IMR-90 (cell line): ENCODE measurements around the gene IGF2R. TPM values are rescaled to one million over a fixed set of nuclear protein-coding genes. Genes with fewer than 3 reads are reported as not detected.

Experiments
- ATAC-seq: fragments of 200-7000 bp; cut with Tn5 transposase; 2 replicates; pipeline ENCODE4 v1.9.1; 2020; ENCODE audit warnings: low read depth, mild to moderate bottlenecking, moderate library complexity
- BruUV-seq: library from RNA; stranded (reverse); fragments of 400-500 nt; replicated peaks from 2 replicates; lab custom pipeline; 2021; lab: Mats Ljungman, UMichigan
- CTCF ChIA-PET: fragments of 300-600 bp; formaldehyde crosslinking; extraction: SDS; loops from one replicate; lab custom pipeline; 2021; ENCODE audit warnings: antibody characterized with exemption; lab: Yijun Ruan, JAX
- POLR2A ChIA-PET: fragments of 300-600 bp; sonication (Branson Sonifier 250); formaldehyde crosslinking; loops from one replicate; lab custom pipeline; 2022; ENCODE audit warnings: antibody characterized with exemption; ENCODE audit not compliant: unreplicated experiment; lab: Charles Lee
- DNase-seq: peaks from one replicate; pipeline ENCODE4 v3.0.0; 2013
- H2AFZ ChIP-seq: replicated peaks from 2 replicates; pipeline ENCODE3; 2013; ENCODE audit warnings: low read length, mild to moderate bottlenecking; ENCODE audit not compliant: poor library complexity
- H2AK5ac ChIP-seq: 2 replicates; pipeline ENCODE4 v1.6.1; 2013; ENCODE audit warnings: low read depth, low read length, inconsistent platforms
- H2AK9ac ChIP-seq: replicated peaks from 2 replicates; pipeline ENCODE3; 2013; ENCODE audit warnings: mild to moderate bottlenecking, low read depth, low read length, moderate library complexity; ENCODE audit not compliant: poor library complexity
- H2BK120ac ChIP-seq: 2 replicates; pipeline ENCODE4 v1.6.1; 2013; ENCODE audit warnings: low read depth, low read length, inconsistent platforms
- H2BK15ac ChIP-seq: 3 replicates; pipeline ENCODE4 v1.6.1; 2013; ENCODE audit warnings: low read depth, low read length, inconsistent platforms
- H2BK20ac ChIP-seq: 2 replicates; pipeline ENCODE4 v1.6.1; 2013; ENCODE audit warnings: low read depth, mild to moderate bottlenecking, inconsistent platforms, low read length, moderate library complexity
- H2BK5ac ChIP-seq: 2 replicates; pipeline ENCODE4 v1.6.1; 2013; ENCODE audit warnings: mild to moderate bottlenecking, low read depth, low read length, inconsistent platforms; ENCODE audit not compliant: poor library complexity, severe bottlenecking
- H3K14ac ChIP-seq: replicated peaks from 2 replicates; pipeline ENCODE4 v1.6.1; 2013; ENCODE audit warnings: low read depth, low read length, inconsistent platforms
- H3K18ac ChIP-seq: 2 replicates; pipeline ENCODE4 v1.6.1; 2013; ENCODE audit warnings: low read depth, low read length, control low read depth
- H3K23ac ChIP-seq: 2 replicates; pipeline ENCODE4 v1.6.1; 2013; ENCODE audit warnings: low read depth, low read length, inconsistent platforms
- H3K27ac ChIP-seq: 2 replicates; pipeline ENCODE4 v1.5.1; 2013; ENCODE audit warnings: mild to moderate bottlenecking, control low read depth, low read length; ENCODE audit not compliant: insufficient read depth
- H3K27me3 ChIP-seq: 2 replicates; pipeline ENCODE4 v1.6.1; 2013; ENCODE audit warnings: low read length; ENCODE audit not compliant: control insufficient read depth, insufficient read depth
- H3K36me3 ChIP-seq: 2 replicates; pipeline ENCODE4 v1.6.1; 2013; ENCODE audit warnings: low read length, mixed read lengths; ENCODE audit not compliant: control insufficient read depth, insufficient read depth
- H3K4ac ChIP-seq: 2 replicates; pipeline ENCODE4 v1.6.1; 2013; ENCODE audit warnings: low read depth, low read length, inconsistent platforms
- H3K4me1 ChIP-seq: 2 replicates; pipeline ENCODE4 v1.6.1; 2013; ENCODE audit warnings: low read length, mixed read lengths; ENCODE audit not compliant: control insufficient read depth, insufficient read depth
- H3K4me2 ChIP-seq: 2 replicates; pipeline ENCODE4 v1.6.1; 2013; ENCODE audit warnings: low read depth, mild to moderate bottlenecking, control low read depth, low read length, moderate library complexity
- H3K4me3 ChIP-seq: 2 replicates; pipeline ENCODE4 v1.5.1; 2013; ENCODE audit warnings: low read depth, mild to moderate bottlenecking, control low read depth, low read length, moderate library complexity; ENCODE audit not compliant: insufficient read depth
- H3K56ac ChIP-seq: 2 replicates; pipeline ENCODE4 v1.6.1; 2013; ENCODE audit warnings: low read length, inconsistent platforms; ENCODE audit not compliant: insufficient read depth; ENCODE audit errors: extremely low read depth
- H3K79me1 ChIP-seq, 2 experiments: 2 replicates each; pipeline ENCODE4 v1.6.1; 2013; ENCODE audit warnings: low read length in 2 of 2, inconsistent platforms in 1 of 2, low read depth in 1 of 2
- H3K9ac ChIP-seq: 2 replicates; pipeline ENCODE4 v1.6.1; 2013; ENCODE audit warnings: low read depth, low read length, control low read depth
- H3K9me1 ChIP-seq: 2 replicates; pipeline ENCODE4 v1.6.1; 2013; ENCODE audit warnings: low read length, inconsistent platforms; ENCODE audit not compliant: insufficient read depth
- H3K9me3 ChIP-seq: 2 replicates; pipeline ENCODE4 v1.6.1; 2013; ENCODE audit warnings: low read length; ENCODE audit not compliant: control insufficient read depth, insufficient read depth
- H4K20me1 ChIP-seq: 2 replicates; pipeline ENCODE4 v1.6.1; 2013; ENCODE audit warnings: low read length, inconsistent platforms; ENCODE audit not compliant: insufficient read depth
- H4K5ac ChIP-seq: 2 replicates; pipeline ENCODE4 v1.6.1; 2013; ENCODE audit warnings: mild to moderate bottlenecking, low read depth, low read length, control low read depth
- H4K8ac ChIP-seq, 2 experiments: 2 replicates each; pipeline ENCODE4 v1.6.1; 2013; ENCODE audit warnings: low read depth in 2 of 2, low read length in 2 of 2, control low read depth in 1 of 2, inconsistent platforms in 1 of 2
- H4K91ac ChIP-seq: 2 replicates; pipeline ENCODE4 v1.6.1; 2013; ENCODE audit warnings: low read depth, low read length, inconsistent platforms; ENCODE audit not compliant: insufficient read depth
- BHLHE40 ChIP-seq: fragments of 150-350 bp; IDR thresholded peaks from 2 replicates; pipeline ENCODE4 v1.6.1; 2016; ENCODE audit warnings: mild to moderate bottlenecking, low read depth, low read length
- MAFK ChIP-seq: IDR thresholded peaks from 2 replicates; pipeline ENCODE4 v1.6.1; 2012; ENCODE audit warnings: low read depth, low read length, improper control_type of control experiment
- WGBS, 2 experiments: methylation state at CpG; one replicate each; pipeline versions ENCODE4 v1.1.5 to v1.1.7; 2013; ENCODE audit warnings: missing lambda C conversion rate in 2 of 2; ENCODE audit not compliant: insufficient read length in 1 of 2; ENCODE audit errors: extremely low coverage in 2 of 2; 5-methylcytosine and 5-hydroxymethylcytosine counted together
- dilution Hi-C: fragments of 300-500 bp; cut with HindIII; formaldehyde crosslinking; loops from one replicate; pipeline ENCODE4 v1.14.3; 2018; ENCODE audit warnings: low sequenced_read_pairs; ENCODE audit not compliant: unreplicated experiment
- in situ Hi-C: fragments of 300-500 bp; cut with MboI; formaldehyde crosslinking; loops from 3 replicates; pipeline ENCODE4 v1.14.3; 2019; ENCODE audit warnings: low sequenced_read_pairs, inconsistent platforms, mixed read lengths
- intact Hi-C: fragments of 100-400 bp; cut with micrococcal nuclease; formaldehyde crosslinking; loops from 2 replicates; pipeline ENCODE4 v1.10.0; 2022
- polyA plus RNA-seq, 3 experiments: library from polyadenylated mRNA; depleted of rRNA; stranded (reverse); fragments of >200 nt; gene quantifications; 2 replicates each; pipeline ENCODE4 v1.2.3, GENCODE V29; 2012; ENCODE audit warnings: low replicate concordance in 1 of 3
- total RNA-seq: library from RNA; depleted of rRNA; stranded (reverse); fragments of >200 nt; gene quantifications from 2 replicates; pipeline ENCODE4 v1.2.3, GENCODE V29; 2012; rRNA removed
- TF ChIP-seq, protein P1 (sequence below): conservative IDR thresholded peaks from 2 replicates; pipeline ENCODE4 v1.5.1; 2012; ENCODE audit warnings: mild to moderate bottlenecking, low read depth, low read length, improper control_type of control experiment

Gene IGF2R
- total and polyA plus RNA-seq, 2 of the 4 experiments (the other 2 are of a cell fraction), result 33.2 to 41.4 TPM

GRCh38 chr6:160160450-160160849, 191.6 kb downstream of the IGF2R start:
- H3K23ac ChIP-seq, result no peak overlapping the region
- no TSS peak for BruUV-seq
- no peak overlapping the region for H3K4me3 ChIP-seq
- ATAC-seq, result no peak
- no peak overlapping the region for H3K14ac ChIP-seq
- dilution Hi-C loops, result no loop called here
- H4K8ac ChIP-seq, result no peak overlapping the region
- WGBS, 2 experiments, result 50% methylated on average over 2 of the region's 6 CpGs; no CpG with 5 or more reads in 1 of the 2 experiments
- no peak overlapping the region for H3K4ac ChIP-seq
- H2BK15ac ChIP-seq, result no peak overlapping the region
- no peak overlapping the region for H2AK5ac ChIP-seq
- no peak overlapping the region for H4K5ac ChIP-seq
- no peaks in the 10 kb centered on the region; the same call in 1 of the 2 replicates for H3K4me1 ChIP-seq
- no peaks in the 10 kb centered on the region for H3K36me3 ChIP-seq
- H3K56ac ChIP-seq, result no peak overlapping the region
- TF ChIP-seq MAFK, result no peak
- TF ChIP-seq BHLHE40, result no peak
- TF ChIP-seq, protein P1, sequence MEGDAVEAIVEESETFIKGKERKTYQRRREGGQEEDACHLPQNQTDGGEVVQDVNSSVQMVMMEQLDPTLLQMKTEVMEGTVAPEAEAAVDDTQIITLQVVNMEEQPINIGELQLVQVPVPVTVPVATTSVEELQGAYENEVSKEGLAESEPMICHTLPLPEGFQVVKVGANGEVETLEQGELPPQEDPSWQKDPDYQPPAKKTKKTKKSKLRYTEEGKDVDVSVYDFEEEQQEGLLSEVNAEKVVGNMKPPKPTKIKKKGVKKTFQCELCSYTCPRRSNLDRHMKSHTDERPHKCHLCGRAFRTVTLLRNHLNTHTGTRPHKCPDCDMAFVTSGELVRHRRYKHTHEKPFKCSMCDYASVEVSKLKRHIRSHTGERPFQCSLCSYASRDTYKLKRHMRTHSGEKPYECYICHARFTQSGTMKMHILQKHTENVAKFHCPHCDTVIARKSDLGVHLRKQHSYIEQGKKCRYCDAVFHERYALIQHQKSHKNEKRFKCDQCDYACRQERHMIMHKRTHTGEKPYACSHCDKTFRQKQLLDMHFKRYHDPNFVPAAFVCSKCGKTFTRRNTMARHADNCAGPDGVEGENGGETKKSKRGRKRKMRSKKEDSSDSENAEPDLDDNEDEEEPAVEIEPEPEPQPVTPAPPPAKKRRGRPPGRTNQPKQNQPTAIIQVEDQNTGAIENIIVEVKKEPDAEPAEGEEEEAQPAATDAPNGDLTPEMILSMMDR, result peak; percentile 25
- H3K9me1 ChIP-seq, result no peaks in the 10 kb centered on the region
- no peak overlapping the region for H4K91ac ChIP-seq
- H2BK5ac ChIP-seq, result no peak overlapping the region
- no peak overlapping the region for H3K4me2 ChIP-seq
- no peak overlapping the region for H2AK9ac ChIP-seq
- no peak overlapping the region for H3K27ac ChIP-seq
- H2AFZ ChIP-seq, result peak overlapping the region; percentile 47
- CTCF ChIA-PET, result interaction anchor here (1.6 kb wide), 1 partner anchor 22 kb away, joined by 5 read pairs; no protein-coding TSS in a partner anchor
- no peaks in the 10 kb centered on the region for H3K27me3 ChIP-seq
- no peaks in the 10 kb centered on the region for H4K20me1 ChIP-seq
- intact Hi-C loops, result no loop called here
- POLR2A ChIA-PET, result no interaction called here
- H3K9ac ChIP-seq, result no peak overlapping the region
- DNase-seq, result peak; percentile 20
- H3K18ac ChIP-seq, result no peak overlapping the region
- no peaks in the 10 kb centered on the region for H3K9me3 ChIP-seq
- H3K79me1 ChIP-seq, result no peaks in the 10 kb centered on the region
- no peak overlapping the region for H2BK120ac ChIP-seq
- H2BK20ac ChIP-seq, result no peak overlapping the region
- in situ Hi-C loops, result no loop called here

Other genes starting within 250 kb of the IGF2R start
- 92.3 and 124 TPM in 2 replicates for gene WTAP, start 241.6 kb upstream of the IGF2R start, total RNA-seq
- 20.1 and 30.2 TPM in 2 replicates for gene WTAP, start 241.6 kb upstream of the IGF2R start, polyA plus RNA-seq (2012; rRNA removed)
- gene ACAT2, start 207.0 kb upstream of the IGF2R start, total RNA-seq, result 45.2 and 50.3 TPM in 2 replicates
- gene ACAT2, start 207.0 kb upstream of the IGF2R start, polyA plus RNA-seq (2012; rRNA removed), result 29.2 and 30.5 TPM in 2 replicates
- gene TCP1, start 179.5 kb upstream of the IGF2R start, total RNA-seq, result 576 and 610 TPM in 2 replicates
- gene TCP1, start 179.5 kb upstream of the IGF2R start, polyA plus RNA-seq (2012; rRNA removed), result 119 and 123 TPM in 2 replicates
- gene MRPL18, start 178.6 kb upstream of the IGF2R start, total RNA-seq, result 53.4 and 70.5 TPM in 2 replicates
- gene MRPL18, start 178.6 kb upstream of the IGF2R start, polyA plus RNA-seq (2012; rRNA removed), result 56.8 and 64.1 TPM in 2 replicates
- gene PNLDC1, start 168.8 kb upstream of the IGF2R start, total RNA-seq, result not detected in 2 replicates
- gene PNLDC1, start 168.8 kb upstream of the IGF2R start, polyA plus RNA-seq (2012; rRNA removed), result not detected in 2 replicates
- not detected in 2 replicates for gene MAS1, start 78.1 kb upstream of the IGF2R start, total RNA-seq
- under 0.01 TPM in 1 of 2 replicates, not detected in the other for gene MAS1, start 78.1 kb upstream of the IGF2R start, polyA plus RNA-seq (2012; rRNA removed)
- gene SLC22A1, start 152.7 kb downstream of the IGF2R start, total RNA-seq, result 0.28 TPM in 1 of 2 replicates, not detected in the other
- 0.09 and 0.10 TPM in 2 replicates for gene SLC22A1, start 152.7 kb downstream of the IGF2R start, polyA plus RNA-seq (2012; rRNA removed)